LNCAP (cell line): Measurements from ENCODE around the gene RGN.

Source experiments
- CTCF ChIP-seq: fragments of 450-650 bp; IDR thresholded peaks from 2 replicates; pipeline ENCODE4 v1.5.1; 2017; ENCODE audit warnings: mild to moderate bottlenecking

Gene RGN

DNA sequence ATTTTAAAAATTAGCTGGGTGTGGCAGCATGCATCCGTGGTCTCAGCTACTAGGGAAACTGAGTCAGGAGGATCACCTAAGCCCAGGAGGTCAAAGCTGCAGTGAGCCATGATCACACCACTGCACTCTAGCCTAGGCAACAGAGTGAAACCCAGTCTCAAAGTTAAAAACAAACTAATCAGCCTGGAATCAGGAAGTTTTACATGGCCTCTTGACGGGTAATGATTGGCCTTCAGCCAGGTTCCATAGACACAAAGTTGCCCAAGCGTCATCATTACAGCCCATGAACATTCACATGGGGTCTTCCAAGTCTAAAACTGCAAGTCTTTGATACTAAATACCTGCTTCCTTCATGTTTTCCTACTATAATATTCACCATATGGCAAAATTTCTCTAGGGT, 10.0 kb upstream of the RGN start:
- TF ChIP-seq CTCF = no peak

DNA sequence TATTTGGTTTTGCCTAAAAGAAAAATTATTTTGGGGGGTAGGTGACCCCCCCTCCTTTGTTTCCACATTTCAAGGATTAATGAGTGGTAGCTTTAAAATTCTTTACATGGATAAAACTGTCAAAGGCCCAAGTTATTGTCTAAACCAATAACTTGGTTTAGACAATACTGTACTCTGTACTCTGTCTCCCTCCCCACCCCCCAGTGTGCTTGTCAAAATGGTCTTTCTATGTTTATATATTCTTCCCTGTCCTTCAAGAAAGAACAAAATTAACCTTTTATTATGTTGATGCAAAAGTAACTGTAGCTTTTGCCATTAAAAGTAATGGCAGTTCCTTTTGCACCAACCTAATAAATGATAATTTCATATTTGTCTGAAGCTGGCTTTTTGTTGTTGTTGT, 9.5 kb upstream of the RGN start:
- no peak for TF ChIP-seq CTCF

DNA sequence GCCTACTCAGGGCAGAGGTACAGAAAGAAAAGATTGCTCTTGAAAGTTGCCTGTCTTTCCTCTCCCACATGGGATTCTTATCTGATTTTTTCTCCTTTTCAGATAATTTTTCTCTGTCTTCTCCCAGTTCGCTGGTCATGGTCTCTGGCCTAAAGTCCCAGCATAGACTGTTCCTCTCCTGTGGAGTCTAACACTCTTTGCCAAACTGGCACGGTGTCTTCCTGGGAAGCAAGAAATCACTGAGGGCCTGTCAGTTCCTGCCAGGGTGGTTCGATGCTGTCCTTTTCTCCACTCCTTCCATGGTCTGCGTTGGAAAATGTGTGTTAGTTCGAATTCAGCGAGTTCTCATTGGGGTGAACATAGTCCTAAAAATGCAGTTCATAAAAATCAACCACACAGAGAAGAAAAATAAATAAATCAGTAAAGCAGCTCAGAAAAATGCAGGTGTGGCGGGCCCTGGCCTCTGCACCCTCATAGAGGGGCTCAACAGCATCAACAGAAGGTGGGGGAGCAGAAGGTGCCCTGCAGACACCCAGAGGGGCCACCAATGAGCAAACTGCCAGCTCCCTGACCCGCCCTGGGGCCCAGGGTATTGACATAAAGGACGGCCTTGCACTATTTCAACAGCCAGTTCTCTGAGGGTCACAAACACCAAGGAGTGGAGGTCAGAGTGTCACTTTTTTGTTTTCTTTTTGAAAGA, 2.1 kb downstream of the RGN start:
- no peak for TF ChIP-seq CTCF

DNA sequence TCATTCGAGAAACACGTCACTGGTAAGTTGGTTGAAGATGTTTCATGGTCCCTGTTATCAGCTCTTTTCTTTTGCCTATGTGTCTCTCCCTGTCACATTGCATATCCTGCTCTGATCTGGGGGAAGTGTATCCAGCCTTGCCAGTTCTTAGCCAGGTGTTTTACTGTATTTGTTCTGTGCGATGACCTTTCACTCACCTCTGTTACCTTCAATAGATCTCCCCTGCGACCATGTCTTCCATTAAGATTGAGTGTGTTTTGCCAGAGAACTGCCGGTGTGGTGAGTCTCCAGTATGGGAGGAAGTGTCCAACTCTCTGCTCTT, 2.6 kb downstream of the RGN start:
- no peak for TF ChIP-seq CTCF

DNA sequence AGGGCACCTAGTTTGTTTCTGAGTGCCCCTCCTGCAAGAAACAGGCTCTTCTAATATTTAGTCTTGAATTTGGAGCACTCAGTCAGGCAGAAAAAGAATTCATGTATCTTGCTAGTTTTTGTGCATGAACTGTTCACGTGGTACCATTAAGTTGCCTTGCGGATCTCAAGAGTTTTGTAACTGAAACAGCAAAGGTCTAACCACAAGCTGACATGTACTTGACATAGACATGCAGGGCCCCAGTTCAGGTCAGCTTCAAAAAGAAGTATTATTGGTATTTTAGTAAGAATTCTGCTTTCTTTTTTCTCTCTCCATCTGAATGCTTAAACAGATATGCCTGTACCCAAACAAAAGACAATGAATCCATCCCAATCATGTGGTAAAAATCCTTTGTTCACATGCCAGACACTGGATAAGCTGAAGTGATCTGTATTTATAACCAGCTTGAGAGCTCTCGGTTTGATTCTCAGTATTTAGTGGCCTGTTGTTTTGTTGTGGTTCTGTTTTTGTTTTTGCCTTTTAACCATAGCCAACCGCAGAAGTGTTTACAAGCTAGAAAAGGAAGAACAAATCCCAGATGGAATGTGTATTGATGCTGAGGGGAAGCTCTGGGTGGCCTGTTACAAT, 13.0 kb downstream of the RGN start:
- no peak for TF ChIP-seq CTCF

DNA sequence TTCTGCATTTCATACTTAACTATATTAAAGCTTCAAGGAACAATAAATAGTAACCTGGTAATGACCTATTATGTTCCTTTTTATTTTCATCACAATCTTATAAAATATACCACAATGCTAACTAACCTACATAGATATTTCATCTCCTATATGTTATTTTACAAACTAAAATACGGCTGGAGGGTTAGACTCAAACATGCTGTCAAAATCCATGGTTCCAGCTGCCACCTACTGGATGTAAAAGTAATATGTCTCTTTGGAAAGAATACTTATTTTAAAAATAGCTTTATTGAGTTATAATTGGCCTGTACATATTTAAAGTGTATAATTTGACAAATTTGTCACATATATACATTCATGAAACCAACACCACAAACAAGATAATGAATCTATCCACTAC, 15.0 kb downstream of the RGN start:
- TF ChIP-seq CTCF = peak; percentile 49; the same call in 1 of the 2 replicates

GRCh38 chrX:47093860-47094259, 15.6 kb downstream of the RGN start:
- TF ChIP-seq CTCF = no peak

GRCh38 chrX:47097018-47097417, 18.8 kb downstream of the RGN start:
- no peak for TF ChIP-seq CTCF
